SK-N-SH treated with all-trans-retinoic acid at 6 μM for 48 hours (cell line): ENCODE measurements around the gene SNCG.
"Not testable (repeated sequence)": the region's sequence is repeated elsewhere in the genome, so short reads cannot be mapped to it uniquely, and the experiment has no call there.

ENCODE experiments used
- ATAC-seq: fragments of 200-7000 bp; cut with Tn5 transposase; 3 replicates; pipeline ENCODE4 v1.9.1; 2020; ENCODE audit warnings: mild to moderate bottlenecking, moderate library complexity
- ARNTL ChIP-seq: fragments of 450-650 bp; formaldehyde crosslinking; IDR thresholded peaks from 2 replicates; pipeline ENCODE4 v1.5.0; 2020; ENCODE audit warnings: low read depth, mild to moderate bottlenecking, moderate library complexity, borderline replicate concordance
- BACH2 ChIP-seq: fragments of 250-450 bp; sonication (Bioruptor Pico); IDR thresholded peaks from 2 replicates; pipeline ENCODE4 v1.9.0; 2021; ENCODE audit warnings: mild to moderate bottlenecking, borderline replicate concordance
- CSDC2 ChIP-seq: fragments of 250-450 bp; sonication (Bioruptor Pico); IDR thresholded peaks from 2 replicates; pipeline ENCODE4 v1.5.0; 2020; ENCODE audit warnings: mild to moderate bottlenecking, moderate library complexity
- CSRNP3 ChIP-seq: fragments of 250-450 bp; sonication (Bioruptor Pico); IDR thresholded peaks from 2 replicates; pipeline ENCODE4 v1.5.1; 2021; ENCODE audit warnings: mild to moderate bottlenecking, moderate library complexity
- ESRRG ChIP-seq: fragments of 250-450 bp; sonication (Bioruptor Pico); IDR thresholded peaks from 2 replicates; pipeline ENCODE4 v1.6.1; 2021; ENCODE audit warnings: mild to moderate bottlenecking
- GLIS3 ChIP-seq: fragments of 250-450 bp; sonication (Bioruptor Pico); IDR thresholded peaks from 2 replicates; pipeline ENCODE4 v1.5.0; 2020; ENCODE audit warnings: mild to moderate bottlenecking, moderate library complexity
- ISL1 ChIP-seq: fragments of 250-450 bp; sonication (Bioruptor Pico); IDR thresholded peaks from 2 replicates; pipeline ENCODE4 v2.1.2; 2022; ENCODE audit warnings: mild to moderate bottlenecking, moderate library complexity
- OSR1 ChIP-seq: fragments of 250-450 bp; sonication (Bioruptor Pico); IDR thresholded peaks from 2 replicates; pipeline ENCODE4 v1.8.0; 2022; ENCODE audit warnings: moderate library complexity, mild to moderate bottlenecking, inconsistent platforms
- POU6F1 ChIP-seq: fragments of 250-450 bp; sonication (Bioruptor Pico); IDR thresholded peaks from 2 replicates; pipeline ENCODE4 v1.8.0; 2021; ENCODE audit warnings: low read depth, mild to moderate bottlenecking, moderate library complexity, borderline replicate concordance
- PPARA ChIP-seq: fragments of 250-450 bp; sonication (Bioruptor Pico); IDR thresholded peaks from 2 replicates; pipeline ENCODE4 v1.5.0; 2020; ENCODE audit warnings: mild to moderate bottlenecking, borderline replicate concordance
- RARB ChIP-seq: fragments of 250-450 bp; sonication (Bioruptor Pico); IDR thresholded peaks from 2 replicates; pipeline ENCODE4 v1.8.0; 2021; ENCODE audit warnings: mild to moderate bottlenecking, moderate library complexity
- TCF4 ChIP-seq: fragments of 250-450 bp; sonication (Bioruptor Pico); IDR thresholded peaks from 2 replicates; pipeline ENCODE4 v1.8.0; 2021; ENCODE audit warnings: mild to moderate bottlenecking, moderate library complexity, borderline replicate concordance
- TOX ChIP-seq: fragments of 250-450 bp; sonication (Bioruptor Pico); IDR thresholded peaks from 2 replicates; pipeline ENCODE4 v1.8.0; 2021; ENCODE audit warnings: mild to moderate bottlenecking, moderate library complexity, borderline replicate concordance
- ZC3H10 ChIP-seq: fragments of 250-450 bp; sonication (Bioruptor Pico); IDR thresholded peaks from 2 replicates; pipeline ENCODE4 v1.5.1; 2021; ENCODE audit warnings: mild to moderate bottlenecking, moderate library complexity
- ZFP3 ChIP-seq: fragments of 250-450 bp; sonication (Bioruptor Pico); IDR thresholded peaks from 2 replicates; pipeline ENCODE4 v1.5.0; 2020; ENCODE audit warnings: mild to moderate bottlenecking, moderate library complexity
- ZFP30 ChIP-seq: fragments of 450-650 bp; formaldehyde crosslinking; IDR thresholded peaks from 2 replicates; pipeline ENCODE4 v1.5.0; 2022; ENCODE audit warnings: mild to moderate bottlenecking, moderate library complexity
- ZNF565 ChIP-seq: fragments of 450-650 bp; formaldehyde crosslinking; conservative IDR thresholded peaks from 2 replicates; pipeline ENCODE4 v1.5.0; 2020; ENCODE audit warnings: low read depth, mild to moderate bottlenecking, moderate library complexity
- TF ChIP-seq, protein P1 (sequence below): fragments of 250-450 bp; sonication (Bioruptor Pico); IDR thresholded peaks from 2 replicates; pipeline ENCODE4 v1.5.1; 2020; ENCODE audit warnings: low read depth, mild to moderate bottlenecking, moderate library complexity
- TF ChIP-seq, protein P2 (sequence below): fragments of 250-450 bp; sonication (Bioruptor Pico); IDR thresholded peaks from 2 replicates; pipeline ENCODE4 v1.5.0; 2020; ENCODE audit warnings: mild to moderate bottlenecking, moderate library complexity

SNCG gene

DNA sequence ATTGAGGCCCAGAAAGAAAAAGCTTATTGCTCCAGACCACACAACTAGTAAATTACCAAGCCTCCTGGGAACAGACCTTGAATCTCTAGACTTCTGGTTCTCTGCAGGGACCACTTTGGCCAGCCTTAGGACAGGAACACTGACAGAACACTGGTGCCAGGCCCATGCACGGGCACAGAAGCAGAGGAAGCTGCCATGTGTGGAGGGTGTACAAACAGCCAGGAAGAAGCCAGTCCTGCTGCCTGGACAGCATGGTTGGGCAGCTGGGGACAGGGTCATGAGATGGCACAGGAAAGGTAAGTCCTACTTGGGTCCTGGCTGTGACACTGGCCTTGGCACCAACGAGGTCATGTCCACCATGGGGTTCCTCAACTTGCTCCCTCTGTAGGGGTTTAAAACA lies 20.1 kb upstream of the SNCG start:
- no peak for TF ChIP-seq ESRRG
- no peak for TF ChIP-seq BACH2 (CRISPR knock-in tag)
- no peak for TF ChIP-seq ZFP3 (CRISPR knock-in tag)
- no peak for TF ChIP-seq ZC3H10 (CRISPR knock-in tag)
- TF ChIP-seq, protein P1, sequence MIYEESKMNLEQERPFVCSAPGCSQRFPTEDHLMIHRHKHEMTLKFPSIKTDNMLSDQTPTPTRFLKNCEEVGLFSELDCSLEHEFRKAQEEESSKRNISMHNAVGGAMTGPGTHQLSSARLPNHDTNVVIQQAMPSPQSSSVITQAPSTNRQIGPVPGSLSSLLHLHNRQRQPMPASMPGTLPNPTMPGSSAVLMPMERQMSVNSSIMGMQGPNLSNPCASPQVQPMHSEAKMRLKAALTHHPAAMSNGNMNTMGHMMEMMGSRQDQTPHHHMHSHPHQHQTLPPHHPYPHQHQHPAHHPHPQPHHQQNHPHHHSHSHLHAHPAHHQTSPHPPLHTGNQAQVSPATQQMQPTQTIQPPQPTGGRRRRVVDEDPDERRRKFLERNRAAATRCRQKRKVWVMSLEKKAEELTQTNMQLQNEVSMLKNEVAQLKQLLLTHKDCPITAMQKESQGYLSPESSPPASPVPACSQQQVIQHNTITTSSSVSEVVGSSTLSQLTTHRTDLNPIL, result no peak
- ATAC-seq, result no peak

GRCh38 chr10:86940076-86940475 lies 18.3 kb upstream of the SNCG start:
- not testable (repeated sequence) for ATAC-seq

DNA sequence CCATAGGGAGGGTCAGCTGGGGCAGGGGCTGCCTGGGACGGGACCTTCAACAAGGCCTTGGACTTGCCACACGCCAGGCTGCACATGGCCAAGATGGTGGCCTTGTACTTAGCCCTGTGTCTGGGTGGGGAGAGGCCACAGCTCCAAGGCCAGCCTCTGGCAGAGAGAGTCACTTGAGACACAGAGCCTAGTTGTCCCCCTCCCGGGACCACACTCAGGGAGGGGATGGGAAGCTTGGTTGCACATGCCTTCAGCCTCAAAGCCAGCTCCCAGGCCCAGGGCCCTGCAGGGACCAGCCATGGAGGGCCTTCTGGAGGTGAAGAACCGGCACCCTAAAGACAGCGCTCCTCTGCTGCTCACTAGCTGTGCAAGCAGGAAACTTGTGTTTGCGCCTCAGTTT lies 17.7 kb upstream of the SNCG start:
- no peak for ATAC-seq

GRCh38 chr10:86941426-86941825 lies 17.0 kb upstream of the SNCG start:
- ATAC-seq, result no peak
- no peak for TF ChIP-seq GLIS3
- TF ChIP-seq ARNTL (CRISPR knock-in tag), result no peak
- TF ChIP-seq, protein P1, result no peak
- no peak for TF ChIP-seq ESRRG
- TF ChIP-seq POU6F1, result no peak
- TF ChIP-seq BACH2 (CRISPR knock-in tag), result no peak
- no peak for TF ChIP-seq OSR1 (CRISPR knock-in tag)
- no peak for TF ChIP-seq RARB (CRISPR knock-in tag)
- no peak for TF ChIP-seq TCF4 (CRISPR knock-in tag)
- TF ChIP-seq ZFP30 (CRISPR knock-in tag), result no peak
- TF ChIP-seq, protein P2, sequence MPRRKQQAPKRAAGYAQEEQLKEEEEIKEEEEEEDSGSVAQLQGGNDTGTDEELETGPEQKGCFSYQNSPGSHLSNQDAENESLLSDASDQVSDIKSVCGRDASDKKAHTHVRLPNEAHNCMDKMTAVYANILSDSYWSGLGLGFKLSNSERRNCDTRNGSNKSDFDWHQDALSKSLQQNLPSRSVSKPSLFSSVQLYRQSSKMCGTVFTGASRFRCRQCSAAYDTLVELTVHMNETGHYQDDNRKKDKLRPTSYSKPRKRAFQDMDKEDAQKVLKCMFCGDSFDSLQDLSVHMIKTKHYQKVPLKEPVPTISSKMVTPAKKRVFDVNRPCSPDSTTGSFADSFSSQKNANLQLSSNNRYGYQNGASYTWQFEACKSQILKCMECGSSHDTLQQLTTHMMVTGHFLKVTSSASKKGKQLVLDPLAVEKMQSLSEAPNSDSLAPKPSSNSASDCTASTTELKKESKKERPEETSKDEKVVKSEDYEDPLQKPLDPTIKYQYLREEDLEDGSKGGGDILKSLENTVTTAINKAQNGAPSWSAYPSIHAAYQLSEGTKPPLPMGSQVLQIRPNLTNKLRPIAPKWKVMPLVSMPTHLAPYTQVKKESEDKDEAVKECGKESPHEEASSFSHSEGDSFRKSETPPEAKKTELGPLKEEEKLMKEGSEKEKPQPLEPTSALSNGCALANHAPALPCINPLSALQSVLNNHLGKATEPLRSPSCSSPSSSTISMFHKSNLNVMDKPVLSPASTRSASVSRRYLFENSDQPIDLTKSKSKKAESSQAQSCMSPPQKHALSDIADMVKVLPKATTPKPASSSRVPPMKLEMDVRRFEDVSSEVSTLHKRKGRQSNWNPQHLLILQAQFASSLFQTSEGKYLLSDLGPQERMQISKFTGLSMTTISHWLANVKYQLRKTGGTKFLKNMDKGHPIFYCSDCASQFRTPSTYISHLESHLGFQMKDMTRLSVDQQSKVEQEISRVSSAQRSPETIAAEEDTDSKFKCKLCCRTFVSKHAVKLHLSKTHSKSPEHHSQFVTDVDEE (CRISPR knock-in tag), result no peak
- TF ChIP-seq ISL1 (CRISPR knock-in tag), result no peak
- TF ChIP-seq PPARA (CRISPR knock-in tag), result no peak
- TF ChIP-seq CSDC2, result no peak
- TF ChIP-seq TOX, result no peak

More for the DNA sequence above, 17.7 kb upstream of the SNCG start:
- TF ChIP-seq RARB (CRISPR knock-in tag) (no peak), GLIS3 (no peak), ZFP3 (CRISPR knock-in tag) (no peak), ARNTL (CRISPR knock-in tag) (no peak), ZNF565 (CRISPR knock-in tag) (no peak), CSDC2 (no peak), ESRRG (no peak), ZFP30 (CRISPR knock-in tag) (no peak), TOX (no peak), CSRNP3 (no peak), OSR1 (CRISPR knock-in tag) (no peak), POU6F1 (no peak)
- TF ChIP-seq, protein P1, result no peak
